ENCODE measurements around the gene DISC1.
"Not testable (repeated sequence)": the region's sequence is repeated elsewhere in the genome, so short reads cannot be mapped to it uniquely, and the experiment has no call there.

The DISC1 gene

GRCh38 chr1:231605149-231606100, 21.2 kb upstream of the DISC1 start:
- DNase-seq (ENCODE audit: low read depth, low spot score): no peak

- no peak for DNase-seq (ENCODE audit: low read depth, low spot score)
Measured at GRCh38 chr1:231606712-231607111, 19.9 kb upstream of the DISC1 start.

GRCh38 chr1:231610388-231610787, 16.2 kb upstream of the DISC1 start:
- DNase-seq (ENCODE audit: low read depth, low spot score): no peak

- DNase-seq (ENCODE audit: low read depth, low spot score): no peak
Measured at GRCh38 chr1:231611111-231611510, 15.5 kb upstream of the DISC1 start.

- DNase-seq (ENCODE audit: low read depth, low spot score): no peak
Measured at GRCh38 chr1:231611851-231612250, 14.7 kb upstream of the DISC1 start.

GRCh38 chr1:231612393-231613089, 14.0 kb upstream of the DISC1 start:
- DNase-seq (ENCODE audit: low read depth, low spot score): no peak

- no peak for DNase-seq (ENCODE audit: low read depth, low spot score)
Measured at GRCh38 chr1:231613419-231614349, 12.9 kb upstream of the DISC1 start.

GRCh38 chr1:231616667-231617066, 9.9 kb upstream of the DISC1 start:
- DNase-seq (ENCODE audit: low read depth, low spot score): no peak

- no peak for DNase-seq (ENCODE audit: low read depth, low spot score)
Measured at GRCh38 chr1:231618609-231619256, 7.9 kb upstream of the DISC1 start.

- no peak for DNase-seq (ENCODE audit: low read depth, low spot score)
Measured at GRCh38 chr1:231619257-231619634, 7.3 kb upstream of the DISC1 start.

GRCh38 chr1:231625042-231625441, 1.5 kb upstream of the DISC1 start:
- not testable (repeated sequence) for DNase-seq (ENCODE audit: low read depth, low spot score)

- DNase-seq (ENCODE audit: low read depth, low spot score): no peak
Measured at GRCh38 chr1:231625975-231626534, 535 bp upstream of the DISC1 start.

GRCh38 chr1:231626951-231627614, 493 bp downstream of the DISC1 start:
- DNase-seq (ENCODE audit: low read depth, low spot score): no peak

GRCh38 chr1:231628207-231628876, 1.8 kb downstream of the DISC1 start:
- no peak for DNase-seq (ENCODE audit: low read depth, low spot score)

GRCh38 chr1:231629132-231629531, 2.5 kb downstream of the DISC1 start:
- DNase-seq (ENCODE audit: low read depth, low spot score): no peak

- no peak for DNase-seq (ENCODE audit: low read depth, low spot score)
Measured at GRCh38 chr1:231630558-231631205, 4.1 kb downstream of the DISC1 start.

- DNase-seq (ENCODE audit: low read depth, low spot score): no peak
Measured at GRCh38 chr1:231631717-231632116, 5.1 kb downstream of the DISC1 start.

GRCh38 chr1:231632119-231632518, 5.5 kb downstream of the DISC1 start:
- DNase-seq (ENCODE audit: low read depth, low spot score): no peak

- no peak for DNase-seq (ENCODE audit: low read depth, low spot score)
Measured at GRCh38 chr1:231634323-231635013, 7.9 kb downstream of the DISC1 start.

All from activated CD4-positive, CD25-positive, alpha-beta regulatory T cell treated with anti-CD3 and anti-CD28 coated beads, Interleukin-2, amount 50 U/mL, for 16 hours (primary cell).